ENCODE results near the gene OSBPL1A. TPM values are rescaled to one million over a fixed set of nuclear protein-coding genes. Genes with fewer than 3 reads are reported as not detected.

OSBPL1A gene
- total and polyA plus RNA-seq, 2 experiments from 2014 or later = 24.6 to 31.3 TPM

- H4K20me1 ChIP-seq (ENCODE audit: insufficient read depth, poor library complexity, severe bottlenecking) = no peaks in the 10 kb centered on the region
- H3K27ac ChIP-seq = no peak overlapping the region
- no peaks in the 10 kb centered on the region for H3K36me3 ChIP-seq (replicated peaks; ENCODE audit: insufficient read depth, low read depth)
- H3K79me2 ChIP-seq = no peaks in the 10 kb centered on the region
- H3K4me2 ChIP-seq = no peak overlapping the region
- no peaks in the 10 kb centered on the region for H3K9me2 ChIP-seq (replicated peaks; ENCODE audit: insufficient read depth)
- no peaks in the 10 kb centered on the region for H3K4me1 ChIP-seq (ENCODE audit: insufficient read depth)
- no peak for DNase-seq (ENCODE audit: low spot score)
- no peaks in the 10 kb centered on the region for H3K27me3 ChIP-seq
- H3K4me3 ChIP-seq = no peak overlapping the region
- H2AFZ ChIP-seq = no peak overlapping the region
- H3K9me3 ChIP-seq (ENCODE audit: low read depth) = no peaks in the 10 kb centered on the region
- TF ChIP-seq EZH2phosphoT487 (IDR thresholded peaks at IDR 0.05; ENCODE audit: low read depth, severe bottlenecking, unreplicated experiment) (no peak), EZH2 (IDR thresholded peaks at IDR 0.05; ENCODE audit: borderline replicate concordance) (no peak), CTCF (IDR thresholded peaks at IDR 0.05; ENCODE audit: poor library complexity) (no peak)
Measured at GRCh38 chr18:24346254-24346653, 51.4 kb downstream of the OSBPL1A start.

GRCh38 chr18:24344509-24344908 is 53.1 kb downstream of the OSBPL1A start:
- Histone ChIP-seq H3K4me1 (ENCODE audit: insufficient read depth) (no peaks in the 10 kb centered on the region), H3K79me2 (no peaks in the 10 kb centered on the region), H3K9me3 (ENCODE audit: low read depth) (no peaks in the 10 kb centered on the region), H3K9me2 (replicated peaks; ENCODE audit: insufficient read depth) (no peaks in the 10 kb centered on the region), H2AFZ (no peak overlapping the region), H3K27ac (no peak overlapping the region), H3K4me2 (no peak overlapping the region), H3K36me3 (replicated peaks; ENCODE audit: insufficient read depth, low read depth) (no peaks in the 10 kb centered on the region), H3K27me3 (no peaks in the 10 kb centered on the region), H3K4me3 (no peak overlapping the region), H4K20me1 (ENCODE audit: insufficient read depth, poor library complexity, severe bottlenecking) (no peaks in the 10 kb centered on the region)
- DNase-seq (ENCODE audit: low spot score) = no peak
- WGBS (ENCODE audit: low lambda C conversion rate, missing lambda C conversion rate) = 97% methylated on average over 6 of the region's 6 CpGs
- no peak for TF ChIP-seq EZH2 (IDR thresholded peaks at IDR 0.05; ENCODE audit: borderline replicate concordance)
- TF ChIP-seq CTCF (IDR thresholded peaks at IDR 0.05; ENCODE audit: poor library complexity) = no peak
- TF ChIP-seq EZH2phosphoT487 (IDR thresholded peaks at IDR 0.05; ENCODE audit: low read depth, severe bottlenecking, unreplicated experiment) = no peak

- 89% methylated on average over 3 of the region's 3 CpGs for WGBS (ENCODE audit: low lambda C conversion rate, missing lambda C conversion rate)
- H2AFZ ChIP-seq = no peak overlapping the region
- no peak overlapping the region for H3K27ac ChIP-seq
- H3K36me3 ChIP-seq (replicated peaks; ENCODE audit: insufficient read depth, low read depth) = no peaks in the 10 kb centered on the region
- no peaks in the 10 kb centered on the region for H3K9me3 ChIP-seq (ENCODE audit: low read depth)
- TF ChIP-seq EZH2phosphoT487 (IDR thresholded peaks at IDR 0.05; ENCODE audit: low read depth, severe bottlenecking, unreplicated experiment) = no peak
- no peak for TF ChIP-seq CTCF (IDR thresholded peaks at IDR 0.05; ENCODE audit: poor library complexity)
- TF ChIP-seq EZH2 (IDR thresholded peaks at IDR 0.05; ENCODE audit: borderline replicate concordance) = no peak
- no peaks in the 10 kb centered on the region for H3K79me2 ChIP-seq
- no peak for DNase-seq (ENCODE audit: low spot score)
- H3K4me3 ChIP-seq = no peak overlapping the region
- no peaks in the 10 kb centered on the region for H3K4me1 ChIP-seq (ENCODE audit: insufficient read depth)
- H3K4me2 ChIP-seq = no peak overlapping the region
- no peaks in the 10 kb centered on the region for H3K27me3 ChIP-seq
- no peaks in the 10 kb centered on the region for H3K9me2 ChIP-seq (replicated peaks; ENCODE audit: insufficient read depth)
- no peaks in the 10 kb centered on the region for H4K20me1 ChIP-seq (ENCODE audit: insufficient read depth, poor library complexity, severe bottlenecking)
Measured at GRCh38 chr18:24342347-24342746, 55.3 kb downstream of the OSBPL1A start.

- no peaks in the 10 kb centered on the region for H3K9me3 ChIP-seq (ENCODE audit: low read depth)
- H3K36me3 ChIP-seq (replicated peaks; ENCODE audit: insufficient read depth, low read depth) = no peaks in the 10 kb centered on the region
- no peaks in the 10 kb centered on the region for H4K20me1 ChIP-seq (ENCODE audit: insufficient read depth, poor library complexity, severe bottlenecking)
- H3K4me2 ChIP-seq = no peak overlapping the region
- TF ChIP-seq EZH2phosphoT487 (IDR thresholded peaks at IDR 0.05; ENCODE audit: low read depth, severe bottlenecking, unreplicated experiment) (no peak), CTCF (IDR thresholded peaks at IDR 0.05; ENCODE audit: poor library complexity) (no peak), EZH2 (IDR thresholded peaks at IDR 0.05; ENCODE audit: borderline replicate concordance) (no peak)
- H3K79me2 ChIP-seq = no peaks in the 10 kb centered on the region
- DNase-seq (ENCODE audit: low spot score) = no peak
- H2AFZ ChIP-seq = no peak overlapping the region
- no peaks in the 10 kb centered on the region for H3K9me2 ChIP-seq (replicated peaks; ENCODE audit: insufficient read depth)
- H3K4me1 ChIP-seq (ENCODE audit: insufficient read depth) = no peaks in the 10 kb centered on the region
- H3K4me3 ChIP-seq = no peak overlapping the region
- no peak overlapping the region for H3K27ac ChIP-seq
- no peaks in the 10 kb centered on the region for H3K27me3 ChIP-seq
Measured at GRCh38 chr18:24341361-24341760, 56.3 kb downstream of the OSBPL1A start.
